Suprapubic skin (tissue), 3 donors: ENCODE results near the gene MOB1A.

Experiments
- EP300 ChIP-seq: sonication (generic); formaldehyde crosslinking; IDR thresholded peaks from one replicate; pipeline ENCODE4 v1.6.1; 2017; ENCODE audit warnings: antibody characterized with exemption
- TF ChIP-seq, protein P1 (sequence below), 2 donors: fragments of 200-600 bp in 1 of 2; fragments of 450-650 bp in 1 of 2; sonication (generic) in 1 of 2; IDR thresholded peaks; one replicate each; pipeline ENCODE4 v1.5.1; 2016 to 2019; ENCODE audit warnings: antibody characterized with exemption in 2 of 2, mild to moderate bottlenecking in 1 of 2, moderate library complexity in 1 of 2

- TF ChIP-seq EP300 = no peak
- TF ChIP-seq, protein P1, sequence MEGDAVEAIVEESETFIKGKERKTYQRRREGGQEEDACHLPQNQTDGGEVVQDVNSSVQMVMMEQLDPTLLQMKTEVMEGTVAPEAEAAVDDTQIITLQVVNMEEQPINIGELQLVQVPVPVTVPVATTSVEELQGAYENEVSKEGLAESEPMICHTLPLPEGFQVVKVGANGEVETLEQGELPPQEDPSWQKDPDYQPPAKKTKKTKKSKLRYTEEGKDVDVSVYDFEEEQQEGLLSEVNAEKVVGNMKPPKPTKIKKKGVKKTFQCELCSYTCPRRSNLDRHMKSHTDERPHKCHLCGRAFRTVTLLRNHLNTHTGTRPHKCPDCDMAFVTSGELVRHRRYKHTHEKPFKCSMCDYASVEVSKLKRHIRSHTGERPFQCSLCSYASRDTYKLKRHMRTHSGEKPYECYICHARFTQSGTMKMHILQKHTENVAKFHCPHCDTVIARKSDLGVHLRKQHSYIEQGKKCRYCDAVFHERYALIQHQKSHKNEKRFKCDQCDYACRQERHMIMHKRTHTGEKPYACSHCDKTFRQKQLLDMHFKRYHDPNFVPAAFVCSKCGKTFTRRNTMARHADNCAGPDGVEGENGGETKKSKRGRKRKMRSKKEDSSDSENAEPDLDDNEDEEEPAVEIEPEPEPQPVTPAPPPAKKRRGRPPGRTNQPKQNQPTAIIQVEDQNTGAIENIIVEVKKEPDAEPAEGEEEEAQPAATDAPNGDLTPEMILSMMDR (IDR thresholded peaks at IDR 0.05) = no peak
These were observed 31.6 kb downstream of the MOB1A start for GRCh38 chr2:74146929-74147726.
